ENCODE measurements around the gene IRAK1BP1. TPM values are rescaled to one million over a fixed set of nuclear protein-coding genes. Genes with fewer than 3 reads are reported as not detected.
A peak's percentile ranks its signal among the peaks of the same experiment; 100 is the strongest.

The IRAK1BP1 gene
- total RNA-seq = 1 to 10 TPM in 2 of 4 donors, under 1 TPM in 2; 0.61 to 1.8 (median 1.0) TPM
- 1 to 10 TPM in 1 of 3 donors, under 1 TPM in 2; 0.52 to 1.4 (median 0.92) TPM for polyA plus RNA-seq
- long read RNA-seq, donor 1, full-length matches to known transcripts = 1 of 1 reads
- long read RNA-seq, donor 1, partial matches to known transcripts = 0 of 1 reads
- long read RNA-seq, donor 1, other reads (novel, unspliced or antisense) = 0 of 1 reads
- long read RNA-seq, donor 2, full-length matches to known transcripts = 2 of 5 reads
- long read RNA-seq, donor 2, partial matches to known transcripts = 0 of 5 reads
- long read RNA-seq, donor 2, other reads (novel, unspliced or antisense) = 3 of 5 reads

DNA sequence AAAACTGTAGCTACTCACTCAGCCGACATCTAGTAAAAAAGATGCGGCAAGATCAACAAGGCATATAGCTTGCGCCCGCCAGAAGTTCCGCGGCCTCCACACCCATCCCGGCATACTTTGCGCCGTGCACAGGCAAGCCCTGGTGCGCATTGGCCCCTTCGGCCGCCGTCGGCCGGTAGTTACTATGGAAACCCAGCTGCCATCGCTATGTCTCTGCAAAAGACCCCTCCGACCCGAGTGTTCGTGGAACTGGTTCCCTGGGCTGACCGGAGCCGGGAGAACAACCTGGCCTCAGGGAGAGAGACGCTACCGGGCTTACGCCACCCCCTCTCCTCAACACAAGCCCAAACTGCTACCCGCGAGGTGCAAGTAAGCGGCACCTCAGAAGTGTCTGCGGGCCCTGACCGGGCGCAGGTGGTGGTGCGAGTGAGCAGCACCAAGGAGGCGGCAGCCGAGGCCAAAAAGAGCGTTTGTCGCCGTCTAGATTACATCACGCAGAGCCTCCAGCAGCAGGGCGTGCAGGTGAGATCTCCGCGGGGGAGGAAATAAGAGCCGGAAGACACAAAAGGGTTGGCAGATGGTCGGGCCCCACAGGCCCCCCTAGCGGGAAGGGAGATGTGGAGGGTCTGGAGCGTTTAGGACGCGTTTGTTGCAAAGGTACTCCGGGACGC, at the start of gene IRAK1BP1:
Gene IRAK1BP1 (plus strand): TSS at position 182 of the 671 bp plus-strand sequence. CDS start 26 bp downstream, at position 208.
- 0 to 1% (median 1%) methylated on average over 48 of the region's 48 CpGs for WGBS, 3 donors
- ATAC-seq = peak; percentile 92 to 99 (median 98)
- intact Hi-C loops (cut with DNase I) = no loop called here
- peak within 1 kb of the TSS; percentile 52 for H3K27ac ChIP-seq
- DNase-seq = peak; percentile 77 to 88
- H3K9me3 ChIP-seq = no peaks in the 10 kb centered on the region
- peaks cover 0 to 4% of the 10 kb centered on the region in 2 donors for H3K36me3 ChIP-seq (ENCODE audit: insufficient read depth in 1 of 2, low read depth in 1 of 2)
- no peaks in the 10 kb centered on the region for H3K27me3 ChIP-seq (ENCODE audit: insufficient read depth in 3 of 3, low read length in 2 of 3)
- peak within 1 kb of the TSS; percentile 96 for H3K4me3 ChIP-seq
- H3K4me1 ChIP-seq = no peaks in the 10 kb centered on the region
- TF ChIP-seq, protein P1, sequence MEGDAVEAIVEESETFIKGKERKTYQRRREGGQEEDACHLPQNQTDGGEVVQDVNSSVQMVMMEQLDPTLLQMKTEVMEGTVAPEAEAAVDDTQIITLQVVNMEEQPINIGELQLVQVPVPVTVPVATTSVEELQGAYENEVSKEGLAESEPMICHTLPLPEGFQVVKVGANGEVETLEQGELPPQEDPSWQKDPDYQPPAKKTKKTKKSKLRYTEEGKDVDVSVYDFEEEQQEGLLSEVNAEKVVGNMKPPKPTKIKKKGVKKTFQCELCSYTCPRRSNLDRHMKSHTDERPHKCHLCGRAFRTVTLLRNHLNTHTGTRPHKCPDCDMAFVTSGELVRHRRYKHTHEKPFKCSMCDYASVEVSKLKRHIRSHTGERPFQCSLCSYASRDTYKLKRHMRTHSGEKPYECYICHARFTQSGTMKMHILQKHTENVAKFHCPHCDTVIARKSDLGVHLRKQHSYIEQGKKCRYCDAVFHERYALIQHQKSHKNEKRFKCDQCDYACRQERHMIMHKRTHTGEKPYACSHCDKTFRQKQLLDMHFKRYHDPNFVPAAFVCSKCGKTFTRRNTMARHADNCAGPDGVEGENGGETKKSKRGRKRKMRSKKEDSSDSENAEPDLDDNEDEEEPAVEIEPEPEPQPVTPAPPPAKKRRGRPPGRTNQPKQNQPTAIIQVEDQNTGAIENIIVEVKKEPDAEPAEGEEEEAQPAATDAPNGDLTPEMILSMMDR (IDR thresholded peaks at IDR 0.05) = no peak

GRCh38 chr6:78824045-78824444, 43.3 kb upstream of the IRAK1BP1 start:
- Histone ChIP-seq H3K27ac (no peak overlapping the region), H3K4me1 (no peaks in the 10 kb centered on the region), H3K9me3 (peaks cover 4% of the 10 kb centered on the region), H3K4me3 (no peak overlapping the region), H3K27me3 (ENCODE audit: insufficient read depth in 3 of 3, low read length in 2 of 3) (no peaks in the 10 kb centered on the region), H3K36me3 (ENCODE audit: insufficient read depth in 1 of 2, low read depth in 1 of 2) (no peaks in the 10 kb centered on the region)
- TF ChIP-seq, protein P1 (IDR thresholded peaks at IDR 0.05) = no peak
- intact Hi-C loops (cut with DNase I) = no loop called here
- ATAC-seq = no peak
- no peak for DNase-seq

GRCh38 chr6:78829407-78829806, 37.9 kb upstream of the IRAK1BP1 start:
- intact Hi-C loops (cut with DNase I) = no loop called here
- Histone ChIP-seq H3K27ac (no peak overlapping the region), H3K36me3 (ENCODE audit: insufficient read depth in 1 of 2, low read depth in 1 of 2) (no peaks in the 10 kb centered on the region), H3K4me1 (no peaks in the 10 kb centered on the region), H3K4me3 (no peak overlapping the region), H3K27me3 (ENCODE audit: insufficient read depth in 3 of 3, low read length in 2 of 3) (no peaks in the 10 kb centered on the region), H3K9me3 (no peaks in the 10 kb centered on the region)
- no peak for ATAC-seq
- TF ChIP-seq, protein P1 (IDR thresholded peaks at IDR 0.05) = no peak
- no peak for DNase-seq
- 75 to 78% (median 77%) methylated on average over 3 of the region's 3 CpGs for WGBS, 3 donors

GRCh38 chr6:78830805-78831204, 36.5 kb upstream of the IRAK1BP1 start:
- TF ChIP-seq, protein P1 (IDR thresholded peaks at IDR 0.05) = no peak
- Histone ChIP-seq H3K36me3 (ENCODE audit: insufficient read depth in 1 of 2, low read depth in 1 of 2) (no peaks in the 10 kb centered on the region), H3K4me1 (no peaks in the 10 kb centered on the region), H3K27ac (no peak overlapping the region), H3K27me3 (ENCODE audit: insufficient read depth in 3 of 3, low read length in 2 of 3) (no peaks in the 10 kb centered on the region), H3K9me3 (no peaks in the 10 kb centered on the region), H3K4me3 (no peak overlapping the region)
- intact Hi-C loops (cut with DNase I) = no loop called here
- ATAC-seq (no peak), DNase-seq (no peak)
- 73 to 82% (median 79%) methylated on average over 2 of the region's 2 CpGs for WGBS, 3 donors

All from psoas muscle (tissue), 8 donors.